ENCODE results near the gene KRT86. TPM values are rescaled to one million over a fixed set of nuclear protein-coding genes. Genes with fewer than 3 reads are reported as not detected.

KRT86 gene
- total and polyA plus RNA-seq, 9 of the 15 experiments (the other 6 are each of a cell fraction or from before 2014, with no cell fraction given) = not detected

DNA sequence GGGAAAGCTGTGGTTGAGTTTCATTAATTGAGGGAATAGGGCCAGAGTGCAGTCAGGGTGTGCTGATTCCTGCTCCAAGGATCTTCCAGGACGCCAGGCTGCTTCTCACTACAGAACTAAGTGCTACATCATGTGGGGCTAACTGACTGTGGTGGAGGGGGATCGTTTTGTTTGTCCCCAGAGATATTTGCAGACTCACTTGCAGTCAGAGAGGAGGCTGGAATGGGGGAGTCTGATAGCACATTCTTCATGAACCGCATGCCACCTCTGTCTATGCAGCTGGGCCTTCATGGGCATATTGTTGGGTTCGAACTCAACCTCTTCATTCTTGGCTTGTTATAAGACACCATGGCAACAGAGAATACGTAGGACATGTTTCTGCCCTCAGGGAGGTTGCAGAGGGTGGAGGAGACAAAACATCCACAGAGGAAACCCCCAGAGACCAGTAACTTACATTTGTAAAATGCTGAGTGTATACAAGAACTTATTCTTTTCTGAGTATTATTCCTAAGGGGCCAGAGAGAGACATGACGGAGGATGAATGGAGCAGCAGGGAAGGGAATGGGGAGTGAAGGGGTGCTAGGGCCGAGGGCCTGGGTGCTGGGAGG lies 28.4 kb upstream of the KRT86 start:
- H3K4me2 ChIP-seq (ENCODE audit: insufficient read depth, low read length) = no peak overlapping the region
- H3K9ac ChIP-seq (ENCODE audit: insufficient read depth in 1 of 2, low read depth in 2 of 2, low read length in 2 of 2) = no peak overlapping the region
- in situ Hi-C loops (cut with MboI) (no loop called here), intact Hi-C loops (cut with micrococcal nuclease) (no loop called here)
- WGBS (ENCODE audit: insufficient coverage, low coverage, missing lambda C conversion rate) = 4% methylated on average over 6 of the region's 7 CpGs
- BruUV-seq (replicated peaks) = no TSS peak
- peaks cover 15 to 76% of the 10 kb centered on the region in 2 experiments for H3K27me3 ChIP-seq (ENCODE audit: control insufficient read depth in 2 of 2, insufficient read depth in 2 of 2, low read length in 2 of 2)
- no peaks in the 10 kb centered on the region for H3K36me3 ChIP-seq (ENCODE audit: control insufficient read depth, insufficient read depth, low read length)
- ChIA-PET POLR2A (interaction anchor here (0.9 to 1.1 kb wide), 2 partner anchors 17 to 149 kb away, joined by 3 to 4 read pairs; no protein-coding TSS in a partner anchor), CTCF (ENCODE audit: low intra/inter-chr PET ratio) (no interaction called here)
- no peaks in the 10 kb centered on the region for H3K9me1 ChIP-seq (ENCODE audit: control insufficient read depth, insufficient read depth, low read length)
- no peaks in the 10 kb centered on the region for H3K9me3 ChIP-seq (replicated peaks; ENCODE audit: control insufficient read depth, insufficient read depth, low read depth, low read length)
- no peaks in the 10 kb centered on the region for H3K79me2 ChIP-seq (ENCODE audit: control insufficient read depth, insufficient read depth, low read length)
- H4K20me1 ChIP-seq (replicated peaks; ENCODE audit: control insufficient read depth, insufficient read depth, low read length) = 0 out of 2 replicates have a peak, but pooled peaks cover 7% of the 10 kb centered on the region
- no peaks in the 10 kb centered on the region for H3K4me1 ChIP-seq (replicated peaks in 1 of 2; ENCODE audit: control insufficient read depth in 2 of 2, insufficient read depth in 2 of 2, low read length in 2 of 2)
- FAIRE-seq (no peak), ATAC-seq (no peak), DNase-seq (ENCODE audit: extremely low read depth in 1 of 4, low spot score in 3 of 4) (no peak)
- H3K27ac ChIP-seq (ENCODE audit: extremely low read depth, low read depth, low read length) = no peak overlapping the region
- H3K4me3 ChIP-seq = no peak overlapping the region
- no peak overlapping the region for H2AFZ ChIP-seq (ENCODE audit: low read depth, low read length)
- TF ChIP-seq GATAD2A (IDR thresholded peaks at IDR 0.05) = no peak
- no peak for TF ChIP-seq SNIP1 (IDR thresholded peaks at IDR 0.05; ENCODE audit: low read depth)
- no peak for TF ChIP-seq PURB (CRISPR knock-in tag; IDR thresholded peaks at IDR 0.05; ENCODE audit: low read depth)
- TF ChIP-seq, protein P1, sequence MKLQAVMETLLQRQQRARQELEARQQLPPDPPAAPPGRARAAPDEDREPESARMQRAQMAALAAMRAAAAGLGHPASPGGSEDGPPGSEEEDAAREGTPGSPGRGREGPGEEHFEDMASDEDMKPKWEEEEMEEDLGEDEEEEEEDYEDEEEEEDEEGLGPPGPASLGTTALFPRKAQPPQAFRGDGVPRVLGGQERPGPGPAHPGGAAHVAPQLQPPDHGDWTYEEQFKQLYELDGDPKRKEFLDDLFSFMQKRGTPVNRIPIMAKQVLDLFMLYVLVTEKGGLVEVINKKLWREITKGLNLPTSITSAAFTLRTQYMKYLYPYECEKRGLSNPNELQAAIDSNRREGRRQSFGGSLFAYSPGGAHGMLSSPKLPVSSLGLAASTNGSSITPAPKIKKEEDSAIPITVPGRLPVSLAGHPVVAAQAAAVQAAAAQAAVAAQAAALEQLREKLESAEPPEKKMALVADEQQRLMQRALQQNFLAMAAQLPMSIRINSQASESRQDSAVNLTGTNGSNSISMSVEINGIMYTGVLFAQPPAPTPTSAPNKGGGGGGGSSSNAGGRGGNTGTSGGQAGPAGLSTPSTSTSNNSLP (IDR thresholded peaks at IDR 0.05; ENCODE audit: borderline replicate concordance, low read depth, low read length) = no peak
- no peak for TF ChIP-seq JUNB (CRISPR knock-in tag; conservative IDR thresholded peaks at IDR 0.05)
- TF ChIP-seq POLR3A (IDR thresholded peaks at IDR 0.05; ENCODE audit: borderline replicate concordance, extremely low read depth, insufficient read depth, insufficient read length) = no peak
- TF ChIP-seq, protein P2, sequence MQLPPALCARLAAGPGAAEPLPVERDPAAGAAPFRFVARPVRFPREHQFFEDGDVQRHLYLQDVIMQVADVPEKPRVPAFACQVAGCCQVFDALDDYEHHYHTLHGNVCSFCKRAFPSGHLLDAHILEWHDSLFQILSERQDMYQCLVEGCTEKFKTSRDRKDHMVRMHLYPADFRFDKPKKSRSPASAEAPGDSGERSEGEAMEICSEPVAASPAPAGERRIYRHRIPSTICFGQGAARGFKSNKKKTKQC (CRISPR knock-in tag; IDR thresholded peaks at IDR 0.05) = no peak
- TF ChIP-seq, protein P3, sequence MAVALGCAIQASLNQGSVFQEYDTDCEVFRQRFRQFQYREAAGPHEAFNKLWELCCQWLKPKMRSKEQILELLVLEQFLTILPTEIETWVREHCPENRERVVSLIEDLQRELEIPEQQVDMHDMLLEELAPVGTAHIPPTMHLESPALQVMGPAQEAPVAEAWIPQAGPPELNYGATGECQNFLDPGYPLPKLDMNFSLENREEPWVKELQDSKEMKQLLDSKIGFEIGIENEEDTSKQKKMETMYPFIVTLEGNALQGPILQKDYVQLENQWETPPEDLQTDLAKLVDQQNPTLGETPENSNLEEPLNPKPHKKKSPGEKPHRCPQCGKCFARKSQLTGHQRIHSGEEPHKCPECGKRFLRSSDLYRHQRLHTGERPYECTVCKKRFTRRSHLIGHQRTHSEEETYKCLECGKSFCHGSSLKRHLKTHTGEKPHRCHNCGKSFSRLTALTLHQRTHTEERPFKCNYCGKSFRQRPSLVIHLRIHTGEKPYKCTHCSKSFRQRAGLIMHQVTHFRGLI (CRISPR knock-in tag; IDR thresholded peaks at IDR 0.05) = no peak
- no peak for TF ChIP-seq ZNF121 (CRISPR knock-in tag; conservative IDR thresholded peaks at IDR 0.05)
- TF ChIP-seq NCOA1 (IDR thresholded peaks at IDR 0.05; ENCODE audit: low read depth) = no peak
- TF ChIP-seq, protein P4, sequence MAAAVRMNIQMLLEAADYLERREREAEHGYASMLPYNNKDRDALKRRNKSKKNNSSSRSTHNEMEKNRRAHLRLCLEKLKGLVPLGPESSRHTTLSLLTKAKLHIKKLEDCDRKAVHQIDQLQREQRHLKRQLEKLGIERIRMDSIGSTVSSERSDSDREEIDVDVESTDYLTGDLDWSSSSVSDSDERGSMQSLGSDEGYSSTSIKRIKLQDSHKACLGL (CRISPR knock-in tag; IDR thresholded peaks at IDR 0.05; ENCODE audit: borderline replicate concordance, poor library complexity, severe bottlenecking) = no peak
